Duodenal mucosa (tissue), 2 donors: ENCODE measurements around the gene TLX1.

Experiments used
- H3K27ac ChIP-seq: one replicate; pipeline ENCODE4 v1.7.0; 2013; ENCODE audit warnings: low read depth, low read length
- H3K27me3 ChIP-seq, 2 donors: one replicate each; pipeline ENCODE4 v1.7.0; 2013; ENCODE audit warnings: low read length in 2 of 2, control low read depth in 1 of 2; ENCODE audit not compliant: insufficient read depth in 2 of 2, control insufficient read depth in 1 of 2
- H3K36me3 ChIP-seq, 2 donors: one replicate each; pipeline ENCODE4 v1.7.0; 2013; ENCODE audit warnings: low read length in 2 of 2, control low read depth in 1 of 2; ENCODE audit not compliant: insufficient read depth in 2 of 2, control insufficient read depth in 1 of 2
- H3K4me1 ChIP-seq, 2 donors: one replicate each; pipeline ENCODE4 v1.7.0; 2013; ENCODE audit warnings: low read length in 2 of 2, control low read depth in 1 of 2; ENCODE audit not compliant: insufficient read depth in 2 of 2, control insufficient read depth in 1 of 2
- H3K4me3 ChIP-seq, 2 donors: one replicate each; pipeline ENCODE4 v1.7.0; 2013; ENCODE audit warnings: low read length in 2 of 2, low read depth in 1 of 2
- H3K9ac ChIP-seq, 2 donors: one replicate each; pipeline ENCODE4 v1.7.0; 2013; ENCODE audit warnings: low read length in 2 of 2, low read depth in 1 of 2
- H3K9me3 ChIP-seq, 2 donors: one replicate each; pipeline ENCODE4 v1.7.0; 2013; ENCODE audit warnings: low read length in 2 of 2, control low read depth in 1 of 2; ENCODE audit not compliant: control insufficient read depth in 1 of 2

TLX1 gene

GRCh38 chr10:101095004-101095403, 36.1 kb upstream of the TLX1 start:
- H3K27me3 ChIP-seq: peaks cover 41 to 48% of the 10 kb centered on the region in 2 donors

GRCh38 chr10:101095550-101096213, 35.4 kb upstream of the TLX1 start:
- Histone ChIP-seq H3K9me3 (no peaks in the 10 kb centered on the region), H3K4me3 (no peak overlapping the region), H3K4me1 (no peaks in the 10 kb centered on the region), H3K27me3 (peaks cover 40 to 48% of the 10 kb centered on the region in 2 donors), H3K9ac (no peak overlapping the region), H3K27ac (no peak overlapping the region), H3K36me3 (no peaks in the 10 kb centered on the region)

More at GRCh38 chr10:101095004-101095403, 36.1 kb upstream of the TLX1 start:
- H3K9me3 ChIP-seq: no peaks in the 10 kb centered on the region
- H3K27ac ChIP-seq: no peak overlapping the region
- no peak overlapping the region for H3K9ac ChIP-seq
- no peaks in the 10 kb centered on the region for H3K36me3 ChIP-seq
- no peak overlapping the region for H3K4me3 ChIP-seq
- H3K4me1 ChIP-seq: no peaks in the 10 kb centered on the region

GRCh38 chr10:101096378-101096777, 34.7 kb upstream of the TLX1 start:
- Histone ChIP-seq H3K27me3 (peaks cover 33 to 43% of the 10 kb centered on the region in 2 donors), H3K27ac (no peak overlapping the region), H3K4me1 (no peaks in the 10 kb centered on the region), H3K4me3 (no peak overlapping the region), H3K9ac (no peak overlapping the region), H3K9me3 (no peaks in the 10 kb centered on the region), H3K36me3 (no peaks in the 10 kb centered on the region)

GRCh38 chr10:101097881-101098280, 33.2 kb upstream of the TLX1 start:
- no peak overlapping the region for H3K4me3 ChIP-seq
- H3K9ac ChIP-seq: no peak overlapping the region
- H3K27me3 ChIP-seq: peaks cover 29 to 45% of the 10 kb centered on the region in 2 donors

GRCh38 chr10:101099901-101100300, 31.2 kb upstream of the TLX1 start:
- Histone ChIP-seq H3K27me3 (peaks cover 26 to 46% of the 10 kb centered on the region in 2 donors), H3K9ac (no peak overlapping the region), H3K36me3 (no peaks in the 10 kb centered on the region), H3K4me1 (no peaks in the 10 kb centered on the region), H3K9me3 (no peaks in the 10 kb centered on the region), H3K27ac (no peak overlapping the region), H3K4me3 (no peak overlapping the region)

More at GRCh38 chr10:101097881-101098280, 33.2 kb upstream of the TLX1 start:
- no peaks in the 10 kb centered on the region for H3K36me3 ChIP-seq
- no peak overlapping the region for H3K27ac ChIP-seq
- H3K4me1 ChIP-seq: no peaks in the 10 kb centered on the region
- no peaks in the 10 kb centered on the region for H3K9me3 ChIP-seq

GRCh38 chr10:101101372-101101881, 29.7 kb upstream of the TLX1 start:
- no peaks in the 10 kb centered on the region for H3K4me1 ChIP-seq
- H3K9me3 ChIP-seq: no peaks in the 10 kb centered on the region
- H3K27me3 ChIP-seq: peaks cover 24 to 46% of the 10 kb centered on the region in 2 donors
- no peak overlapping the region for H3K4me3 ChIP-seq
- H3K27ac ChIP-seq: no peak overlapping the region
- no peaks in the 10 kb centered on the region for H3K36me3 ChIP-seq
- no peak overlapping the region for H3K9ac ChIP-seq

- no peak overlapping the region for H3K4me3 ChIP-seq
- H3K9me3 ChIP-seq: no peaks in the 10 kb centered on the region
- peaks cover 33 to 34% of the 10 kb centered on the region in 2 donors for H3K27me3 ChIP-seq
- H3K27ac ChIP-seq: no peak overlapping the region
- H3K4me1 ChIP-seq: no peaks in the 10 kb centered on the region
- no peaks in the 10 kb centered on the region for H3K36me3 ChIP-seq
- no peak overlapping the region for H3K9ac ChIP-seq
Observed at GRCh38 chr10:101103430-101103829, 27.7 kb upstream of the TLX1 start.

GRCh38 chr10:101106351-101106750, 24.7 kb upstream of the TLX1 start:
- H3K4me1 ChIP-seq: no peaks in the 10 kb centered on the region
- H3K27ac ChIP-seq: no peak overlapping the region
- H3K27me3 ChIP-seq: peaks cover 20 to 22% of the 10 kb centered on the region in 2 donors
- H3K9ac ChIP-seq: no peak overlapping the region
- H3K4me3 ChIP-seq: no peak overlapping the region
- no peaks in the 10 kb centered on the region for H3K9me3 ChIP-seq
- no peaks in the 10 kb centered on the region for H3K36me3 ChIP-seq

GRCh38 chr10:101107771-101108170, 23.3 kb upstream of the TLX1 start:
- no peaks in the 10 kb centered on the region for H3K9me3 ChIP-seq
- no peak overlapping the region for H3K27ac ChIP-seq
- H3K4me1 ChIP-seq: no peaks in the 10 kb centered on the region
- peaks cover 8 to 20% of the 10 kb centered on the region in 2 donors for H3K27me3 ChIP-seq
- no peaks in the 10 kb centered on the region for H3K36me3 ChIP-seq
- H3K9ac ChIP-seq: no peak overlapping the region
- H3K4me3 ChIP-seq: no peak overlapping the region

GRCh38 chr10:101110856-101111523, 20.1 kb upstream of the TLX1 start:
- Histone ChIP-seq H3K27me3 (peaks cover 10 to 14% of the 10 kb centered on the region in 2 donors), H3K36me3 (no peaks in the 10 kb centered on the region), H3K9me3 (no peaks in the 10 kb centered on the region), H3K27ac (no peak overlapping the region), H3K9ac (no peak overlapping the region), H3K4me3 (no peak overlapping the region), H3K4me1 (no peaks in the 10 kb centered on the region)
